ENCODE measurements around the gene TOX2.

TOX2 gene

DNA sequence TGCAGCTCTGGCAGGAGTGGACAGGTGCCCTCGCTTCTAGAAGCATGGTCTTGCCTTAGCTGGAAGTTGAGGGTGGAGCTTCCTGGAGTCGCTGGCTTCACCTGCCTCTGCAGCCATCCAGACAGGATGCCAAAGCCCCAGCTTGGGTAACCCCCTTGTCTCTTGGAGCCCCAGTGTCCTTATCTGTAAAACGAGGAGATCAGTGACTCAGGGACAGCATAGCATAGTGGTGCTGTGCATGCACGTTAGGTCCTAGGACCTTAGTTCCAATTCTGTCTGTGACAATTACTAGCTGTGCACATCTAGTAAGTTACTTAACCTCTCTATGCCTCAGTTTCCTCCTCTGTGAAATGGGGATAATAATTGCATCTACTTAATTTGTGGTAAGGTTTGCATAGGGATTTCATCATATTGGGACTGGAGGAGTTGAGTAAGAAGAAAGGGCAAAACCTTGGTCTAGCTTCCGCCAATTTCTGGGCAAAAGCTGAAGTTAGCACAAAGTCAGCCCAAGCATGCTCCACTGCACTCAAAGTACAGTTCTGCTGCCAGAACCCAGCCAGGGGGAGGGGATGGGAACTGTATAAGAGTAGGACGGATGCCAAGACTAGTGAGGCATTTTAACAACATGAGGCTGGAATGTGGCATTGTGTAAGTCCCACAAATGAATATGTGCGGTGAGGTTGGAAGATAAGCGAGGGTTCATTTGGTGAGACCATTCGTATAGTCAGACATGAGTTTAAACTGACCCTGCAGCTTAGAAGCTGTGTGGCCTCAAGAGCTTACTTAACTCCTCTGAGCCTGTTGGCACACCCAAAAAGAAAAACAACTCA lies 24.5 kb downstream of the TOX2 start:
- no peak for DNase-seq (ENCODE audit: low read depth in 2 of 2)

DNA sequence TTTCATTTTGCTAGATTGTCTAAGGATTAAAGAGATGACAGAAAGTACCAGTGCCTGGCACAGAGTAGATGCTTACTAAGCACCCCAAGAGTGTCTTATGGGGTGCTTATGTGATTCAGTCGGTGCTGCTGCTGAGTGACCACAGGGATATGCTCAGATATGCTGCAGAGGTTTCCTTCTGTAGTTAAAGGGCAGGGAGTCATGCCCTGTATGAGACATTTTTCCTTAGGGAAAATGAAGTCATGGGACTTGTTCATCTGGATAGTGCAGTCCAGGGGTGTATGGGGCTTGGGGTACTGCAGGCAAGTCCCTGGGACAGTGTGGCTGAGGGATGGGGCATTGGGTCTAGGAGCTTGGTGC lies 25.1 kb downstream of the TOX2 start:
- DNase-seq (ENCODE audit: low read depth in 2 of 2) = no peak

DNA sequence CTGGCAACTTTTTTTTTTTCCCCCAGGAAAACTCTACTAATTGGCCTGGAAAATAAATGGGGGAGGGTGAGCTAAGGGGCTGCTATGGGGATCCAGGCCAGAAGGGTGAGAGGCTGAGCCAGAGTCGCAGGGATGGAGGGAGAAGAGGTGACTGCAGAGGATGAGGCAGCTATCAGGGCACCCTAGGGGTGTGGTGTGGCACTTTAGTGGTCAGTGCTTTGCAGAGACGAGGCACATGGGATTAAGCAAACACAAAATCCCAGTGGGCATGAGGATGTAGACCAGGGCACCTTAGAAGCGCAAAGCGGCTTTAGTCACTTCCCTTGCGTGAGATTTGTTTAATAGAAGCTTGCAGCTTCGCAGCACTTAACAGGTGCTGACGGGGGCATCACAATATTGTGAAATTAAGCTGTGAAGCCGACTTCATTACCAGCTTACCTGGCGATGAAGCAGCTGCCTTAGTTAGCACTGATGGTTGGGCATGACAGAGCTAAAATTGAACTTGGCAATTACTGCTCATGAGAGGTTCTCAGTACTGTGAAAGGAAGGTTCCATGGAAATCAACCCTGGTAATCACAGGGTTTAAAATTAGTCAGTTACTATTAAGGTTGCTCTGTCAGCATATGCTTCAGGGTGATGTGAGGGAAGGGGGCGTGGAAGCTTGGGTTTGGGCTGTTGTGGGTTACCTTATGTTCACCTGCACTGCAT lies 26.0 kb downstream of the TOX2 start:
- DNase-seq (ENCODE audit: low read depth in 2 of 2) = no peak

DNA sequence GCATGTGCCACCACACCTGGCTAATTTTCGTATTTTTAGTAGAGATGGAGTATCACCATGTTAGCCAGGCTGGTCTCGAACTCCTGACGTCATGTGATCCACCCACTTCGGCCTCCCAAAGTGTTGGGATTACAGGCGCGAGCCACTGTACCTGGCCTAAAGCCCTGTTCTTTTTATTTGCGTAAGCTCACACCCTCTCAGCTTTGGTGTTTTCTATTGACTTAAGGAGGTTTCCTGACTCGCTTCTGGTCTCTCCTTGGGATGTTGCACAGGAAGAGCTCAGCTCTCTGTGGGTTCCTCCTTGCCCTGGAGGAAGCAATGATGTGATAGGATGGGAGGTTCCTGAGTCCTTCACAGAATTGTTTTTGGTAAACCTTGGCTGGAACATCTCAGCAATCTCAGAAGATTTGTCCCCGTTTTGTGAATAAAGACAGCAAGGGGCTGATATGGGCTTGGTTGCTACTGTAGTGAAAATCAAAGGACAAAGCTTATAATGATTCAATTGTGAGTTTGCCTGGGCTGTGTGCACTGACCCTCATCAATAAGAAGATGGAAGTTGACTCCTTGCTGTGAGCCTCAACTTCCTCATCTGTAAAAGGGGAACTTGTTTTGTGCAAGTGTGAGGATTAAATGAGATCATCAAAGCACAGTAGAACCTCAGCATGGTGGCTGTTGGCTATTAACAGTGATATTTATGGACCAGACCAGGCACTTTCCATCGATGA lies 27.0 kb downstream of the TOX2 start:
- no peak for DNase-seq (ENCODE audit: low read depth in 2 of 2)

DNA sequence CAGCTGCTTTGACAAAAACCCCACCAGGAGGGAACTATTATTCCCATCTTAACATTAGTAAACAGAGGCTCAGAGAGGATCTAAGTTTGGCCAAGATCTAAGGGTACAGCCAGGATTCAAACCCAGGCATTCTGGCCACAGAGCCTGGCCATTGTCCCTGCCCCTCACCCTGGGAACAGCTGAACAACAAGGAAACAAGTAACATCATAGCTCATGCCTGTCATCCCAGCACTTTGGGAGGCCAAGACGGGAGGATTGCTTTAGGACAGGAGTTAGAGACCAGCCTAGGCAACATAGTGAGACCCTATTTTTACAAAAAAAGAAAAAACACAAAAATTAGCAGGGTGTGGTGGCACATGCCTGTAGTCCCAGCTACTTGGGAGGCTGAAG lies 27.5 kb downstream of the TOX2 start:
- DNase-seq (ENCODE audit: low read depth in 2 of 2) = no peak

DNA sequence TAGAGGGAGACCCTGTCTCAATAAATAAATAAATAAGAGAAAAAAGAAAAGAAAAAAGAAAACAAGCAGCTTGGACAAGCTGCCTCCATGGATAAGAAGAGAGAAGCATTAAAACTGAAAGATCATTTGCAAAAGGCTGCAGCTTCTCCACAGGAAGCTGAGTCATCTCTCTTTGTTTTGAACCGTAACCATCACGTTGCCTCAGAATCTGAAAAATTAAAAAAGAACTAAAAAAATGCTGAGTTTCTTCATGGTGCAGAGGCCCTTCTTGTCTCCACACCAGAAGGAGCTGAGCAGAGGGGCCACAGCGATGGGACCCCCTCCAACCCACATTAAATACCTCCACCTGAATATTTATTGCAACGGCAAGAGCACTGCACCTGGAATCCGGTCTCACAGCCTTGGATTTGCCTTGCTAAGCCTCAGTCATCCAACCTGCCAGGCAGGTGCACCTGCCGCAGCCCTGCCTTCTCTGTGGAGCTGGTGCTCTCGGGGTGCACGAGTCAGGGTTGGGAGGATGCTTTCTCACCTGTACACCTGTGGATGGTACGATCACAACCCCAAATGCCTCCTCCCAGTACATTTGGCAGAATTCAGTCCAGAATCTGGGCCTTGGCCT lies 28.1 kb downstream of the TOX2 start:
- DNase-seq (ENCODE audit: low read depth in 2 of 2) = no peak

DNA sequence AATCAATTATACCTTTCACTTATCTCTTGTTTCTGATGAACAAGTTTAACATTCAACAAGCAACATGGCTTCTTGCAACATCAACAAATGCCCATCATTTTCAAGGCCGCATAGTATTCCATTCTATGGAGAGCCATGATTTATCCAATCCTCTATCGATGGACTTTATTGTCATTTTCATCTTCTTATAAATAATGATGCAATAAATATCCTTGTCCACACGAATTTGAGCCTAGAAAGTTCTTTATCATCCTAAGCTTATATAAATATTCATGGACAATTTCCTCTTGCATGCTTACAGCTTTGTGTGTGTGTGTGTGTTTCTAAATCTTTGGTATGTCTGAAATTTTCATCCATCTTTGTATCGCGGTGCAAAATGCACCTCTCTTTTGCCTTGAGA lies 29.1 kb downstream of the TOX2 start:
- no peak for DNase-seq (ENCODE audit: low read depth in 2 of 2)

DNA sequence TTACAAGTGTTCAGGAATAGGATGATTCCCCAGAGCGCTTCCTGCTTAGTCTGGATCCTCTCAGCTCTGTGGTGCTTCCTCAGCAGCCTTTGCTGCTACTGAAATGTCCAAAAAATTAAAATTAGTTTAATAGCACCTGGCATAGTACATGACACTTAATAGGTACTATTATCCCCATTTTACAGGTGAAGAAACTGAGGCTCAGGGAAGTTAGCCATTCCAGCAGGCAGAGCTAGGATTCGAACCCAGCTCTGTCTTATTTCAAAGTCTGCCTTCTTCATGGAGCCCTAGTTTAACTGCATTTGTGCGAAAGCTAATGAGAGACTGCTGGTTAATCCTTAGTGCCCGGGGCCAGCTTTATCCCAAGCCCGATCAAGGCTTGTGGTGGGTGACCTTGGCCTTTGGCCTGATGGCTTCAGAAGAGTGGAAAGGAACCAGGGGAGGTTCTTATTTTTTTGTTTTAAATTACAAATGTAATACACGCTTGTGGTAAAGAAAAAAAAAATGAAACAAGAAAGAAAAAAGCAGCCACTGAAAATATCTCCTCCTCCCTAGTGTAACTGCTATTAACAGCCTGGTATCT lies 30.1 kb downstream of the TOX2 start:
- no peak for DNase-seq (ENCODE audit: low read depth in 2 of 2)

DNA sequence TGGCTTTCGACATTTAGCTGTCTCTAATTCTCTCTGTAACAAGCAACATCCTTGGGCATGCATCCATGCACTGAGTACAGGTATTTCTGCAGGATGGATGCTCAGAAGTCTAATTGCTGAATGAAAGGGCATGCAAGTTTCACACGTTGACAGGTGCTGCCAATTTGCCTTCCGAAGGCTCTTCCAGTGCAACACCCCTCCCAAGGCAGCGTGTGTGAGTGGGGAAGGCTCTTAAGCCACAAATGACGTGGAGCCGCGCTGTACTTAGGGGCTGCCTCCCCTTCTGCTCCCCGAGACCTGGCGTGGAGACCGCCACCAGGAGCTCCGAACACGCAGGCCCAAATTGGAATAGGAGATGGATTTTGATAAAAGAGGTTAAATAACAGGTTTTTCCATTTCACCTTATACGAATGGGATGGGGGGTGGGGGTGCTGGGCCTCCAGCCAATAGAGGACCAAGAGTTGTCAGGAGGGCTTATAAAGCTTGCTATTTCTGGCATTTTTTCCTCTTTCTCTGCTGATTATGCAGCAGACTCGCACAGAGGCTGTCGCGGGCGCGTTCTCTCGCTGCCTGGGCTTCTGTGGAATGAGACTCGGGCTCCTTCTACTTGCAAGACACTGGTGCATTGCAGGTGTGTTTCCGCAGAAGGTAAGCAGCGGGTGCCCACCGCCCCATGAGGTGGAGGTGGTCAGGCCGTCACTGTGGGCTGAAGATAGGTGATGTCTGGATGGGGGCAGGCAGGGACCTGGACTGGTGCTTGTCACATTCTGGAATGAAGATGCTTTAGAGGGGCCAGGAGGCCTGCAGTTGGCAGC lies 30.9 kb downstream of the TOX2 start:
- DNase-seq (ENCODE audit: low read depth in 2 of 2) = no peak

DNA sequence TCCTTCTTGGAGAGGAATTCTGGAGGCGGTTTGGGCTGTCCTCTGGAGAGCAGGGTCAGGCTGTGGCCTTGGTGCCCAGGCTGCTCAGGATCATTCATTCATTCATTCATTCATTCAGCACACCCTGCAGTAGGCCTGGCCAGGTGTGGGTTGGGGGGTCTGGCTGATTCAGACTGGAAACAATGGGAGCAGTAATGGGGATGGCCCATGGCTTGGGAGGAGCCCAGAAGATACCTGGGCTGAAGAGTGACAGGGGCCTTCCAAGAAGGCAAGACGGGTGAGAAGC lies 31.5 kb downstream of the TOX2 start:
- no peak for DNase-seq (ENCODE audit: low read depth in 2 of 2)

DNA sequence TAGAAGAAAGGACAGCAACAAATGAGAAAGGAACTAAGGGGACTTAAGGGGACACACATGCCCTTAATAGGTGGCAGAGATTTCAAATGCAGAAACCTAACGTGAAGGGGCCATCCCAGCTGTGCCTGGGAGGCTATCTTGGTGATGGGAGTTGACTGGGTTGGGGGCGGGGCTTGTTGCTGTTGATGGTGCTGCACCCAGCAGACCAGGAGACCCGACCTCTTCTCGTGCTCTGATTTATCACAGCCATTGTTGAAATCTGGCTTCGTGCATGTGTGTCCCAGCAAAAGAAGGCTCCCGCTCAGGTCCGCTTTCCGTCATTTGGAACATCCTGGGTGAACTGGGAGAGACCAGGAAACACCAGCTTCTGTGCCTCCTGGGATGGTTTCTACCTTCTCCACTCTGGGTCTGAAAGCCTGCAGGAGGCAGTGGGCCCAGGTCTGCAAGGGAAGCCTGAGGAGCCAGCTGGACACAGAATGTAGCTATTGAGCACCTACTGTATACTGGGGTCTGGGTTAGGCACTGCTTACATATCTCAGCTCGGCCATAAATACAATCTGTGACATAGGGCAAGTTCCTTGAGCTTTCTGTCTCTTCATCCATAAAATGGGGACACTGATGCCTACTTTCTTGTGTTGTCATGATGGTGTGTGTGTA lies 32.1 kb downstream of the TOX2 start:
- no peak for DNase-seq (ENCODE audit: low read depth in 2 of 2)

DNA sequence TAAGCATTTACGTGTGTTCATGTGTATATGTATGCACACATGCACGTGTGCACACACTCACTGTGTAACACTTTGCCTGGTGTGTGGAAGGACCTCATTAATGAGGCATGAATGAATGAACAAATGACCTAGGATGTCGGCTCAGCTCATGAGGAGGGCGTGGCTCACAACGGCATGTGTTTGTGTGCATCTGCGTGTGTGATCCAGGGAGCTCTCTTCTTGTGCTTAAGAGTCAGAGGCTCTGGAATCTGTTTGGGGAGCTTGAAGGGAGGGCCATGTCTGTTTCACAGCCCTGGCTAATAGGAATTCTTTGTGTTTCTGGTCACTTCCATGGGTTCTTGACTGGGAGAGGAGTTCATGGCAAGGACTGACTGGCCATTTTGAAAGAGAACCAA lies 32.7 kb downstream of the TOX2 start:
- DNase-seq (ENCODE audit: low read depth in 2 of 2) = no peak

DNA sequence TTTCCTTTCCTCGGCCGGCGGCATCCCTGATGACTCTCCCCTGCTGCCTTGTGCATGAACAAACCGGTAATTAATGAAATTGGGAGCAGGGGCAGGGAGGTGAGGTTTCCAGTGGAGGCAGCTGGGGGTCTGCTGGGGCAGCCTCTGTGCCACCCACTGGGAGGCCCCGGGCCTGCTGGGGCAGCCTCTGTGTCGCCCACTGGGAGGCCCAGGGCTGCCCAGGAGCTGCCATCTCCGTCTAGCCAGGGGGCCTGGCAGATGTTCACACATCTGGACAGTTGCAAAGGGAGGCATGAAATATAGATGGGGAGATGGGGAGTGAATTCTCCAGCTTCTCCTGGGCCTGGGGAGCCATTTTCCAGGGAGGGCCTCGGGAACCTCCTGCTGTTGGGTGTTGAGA lies 33.8 kb downstream of the TOX2 start:
- no peak for DNase-seq (ENCODE audit: low read depth in 2 of 2)

DNA sequence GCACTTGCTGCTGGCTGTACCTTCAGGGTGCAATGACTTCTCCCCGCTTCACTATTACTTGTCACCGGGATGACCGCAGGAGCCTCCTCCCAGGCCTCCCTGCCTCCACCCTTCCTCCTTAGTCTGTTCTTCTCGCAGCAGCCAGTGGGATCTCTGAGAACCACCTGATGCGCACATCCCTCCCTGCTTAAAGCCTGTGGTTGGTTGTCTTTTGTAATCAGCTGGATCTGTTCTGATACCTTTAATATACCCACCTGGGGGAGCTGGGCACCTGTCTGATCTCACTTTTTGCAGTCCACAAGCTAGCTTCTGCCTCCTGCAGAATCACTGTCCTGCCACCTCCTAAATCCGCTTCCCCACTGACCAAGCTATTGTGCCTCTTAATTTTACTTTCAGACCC lies 34.6 kb downstream of the TOX2 start:
- DNase-seq (ENCODE audit: low read depth in 2 of 2) = no peak

DNA sequence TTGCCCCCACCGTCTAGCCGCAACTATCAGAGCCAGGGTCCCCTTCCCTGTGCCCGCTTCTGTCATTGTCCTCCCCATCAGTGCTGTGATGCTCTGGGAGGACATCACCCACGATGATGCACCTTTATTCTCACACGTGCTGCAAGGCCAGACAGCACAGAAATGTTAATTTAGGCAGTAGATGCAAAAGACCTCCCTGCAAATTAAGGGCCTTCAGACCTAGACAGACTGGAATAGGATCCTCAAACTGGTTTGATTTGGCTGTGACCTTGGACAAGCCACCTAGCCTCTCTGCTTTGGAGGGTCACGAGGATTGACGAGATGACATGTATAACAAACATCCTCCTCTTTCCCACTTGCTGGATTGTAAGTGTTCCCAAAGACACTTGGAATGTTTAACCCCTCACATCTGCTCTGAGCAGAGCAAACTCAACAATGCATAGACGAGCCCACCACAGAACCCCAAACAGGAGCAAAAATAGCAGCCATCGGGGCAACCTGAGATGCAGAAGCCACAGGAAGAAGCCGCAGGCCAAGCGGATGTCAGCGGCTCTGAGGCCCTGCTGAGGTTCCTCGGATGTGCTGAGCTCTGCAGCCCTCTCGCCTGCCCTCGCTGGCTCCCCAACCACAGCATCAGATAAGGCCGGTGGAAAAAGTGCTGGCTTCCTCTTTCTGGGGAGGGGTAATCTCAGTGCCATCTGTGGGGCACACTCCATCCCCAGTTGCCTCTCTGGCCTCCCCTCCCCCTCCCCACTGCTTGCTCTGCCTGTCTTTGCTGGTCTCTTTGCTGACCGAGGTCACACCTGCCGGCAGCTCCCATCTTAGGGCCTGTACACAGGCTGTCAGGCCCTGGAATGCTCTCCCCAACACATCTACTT lies 35.3 kb downstream of the TOX2 start:
- peak; percentile 45 to 53 for DNase-seq (ENCODE audit: low read depth in 2 of 2)

DNA sequence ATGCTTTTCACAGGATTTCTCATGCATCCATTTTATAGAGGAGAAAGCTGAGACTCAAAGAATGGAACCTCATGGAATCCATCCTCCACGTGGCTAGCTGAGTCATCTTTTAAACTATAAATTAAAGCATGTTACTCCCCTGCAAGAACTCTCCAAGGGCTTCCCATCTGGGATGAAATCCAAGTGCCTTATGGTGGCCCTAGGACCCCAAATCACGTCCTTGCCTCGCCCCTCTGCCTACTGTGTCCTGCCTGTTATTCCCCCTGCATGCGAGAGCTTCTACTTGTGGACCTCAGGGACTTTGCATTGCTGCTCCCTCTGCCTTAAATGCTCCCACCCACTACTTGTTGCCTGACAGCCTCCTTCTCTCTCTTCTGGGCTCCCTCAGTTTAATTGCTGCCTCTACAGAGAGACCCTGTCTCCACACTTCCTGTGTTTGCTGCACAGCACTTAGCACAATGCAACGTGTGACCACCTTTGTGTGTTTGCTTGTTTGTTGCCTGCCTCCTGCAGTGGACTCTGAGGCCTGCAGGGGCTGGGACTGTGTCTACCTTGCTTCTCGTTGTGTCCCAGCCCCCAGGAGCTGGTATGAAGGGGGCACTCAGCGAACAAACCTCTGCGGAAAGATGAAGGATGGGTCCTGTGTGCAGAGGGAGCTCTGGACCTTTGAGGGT lies 39.4 kb downstream of the TOX2 start:
- DNase-seq (ENCODE audit: low read depth in 2 of 2) = no peak

DNA sequence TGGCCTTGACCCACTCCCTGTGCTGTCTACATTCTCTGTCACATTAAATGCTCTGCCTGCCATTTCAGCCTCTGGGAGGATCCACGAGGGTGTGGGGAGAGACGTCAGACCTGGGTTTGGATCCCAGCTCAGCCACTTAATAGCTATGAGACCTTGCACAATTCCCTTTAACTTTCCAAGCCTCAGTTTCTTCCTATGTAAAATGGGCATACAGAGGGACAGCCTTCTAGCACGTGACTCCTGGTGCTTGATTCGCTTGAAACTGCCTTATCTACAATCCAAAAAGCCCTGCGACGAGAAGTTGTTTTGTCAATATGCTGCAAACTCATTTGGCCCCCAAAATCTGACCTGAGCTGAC lies 40.0 kb downstream of the TOX2 start:
- no peak for DNase-seq (ENCODE audit: low read depth in 2 of 2)

DNA sequence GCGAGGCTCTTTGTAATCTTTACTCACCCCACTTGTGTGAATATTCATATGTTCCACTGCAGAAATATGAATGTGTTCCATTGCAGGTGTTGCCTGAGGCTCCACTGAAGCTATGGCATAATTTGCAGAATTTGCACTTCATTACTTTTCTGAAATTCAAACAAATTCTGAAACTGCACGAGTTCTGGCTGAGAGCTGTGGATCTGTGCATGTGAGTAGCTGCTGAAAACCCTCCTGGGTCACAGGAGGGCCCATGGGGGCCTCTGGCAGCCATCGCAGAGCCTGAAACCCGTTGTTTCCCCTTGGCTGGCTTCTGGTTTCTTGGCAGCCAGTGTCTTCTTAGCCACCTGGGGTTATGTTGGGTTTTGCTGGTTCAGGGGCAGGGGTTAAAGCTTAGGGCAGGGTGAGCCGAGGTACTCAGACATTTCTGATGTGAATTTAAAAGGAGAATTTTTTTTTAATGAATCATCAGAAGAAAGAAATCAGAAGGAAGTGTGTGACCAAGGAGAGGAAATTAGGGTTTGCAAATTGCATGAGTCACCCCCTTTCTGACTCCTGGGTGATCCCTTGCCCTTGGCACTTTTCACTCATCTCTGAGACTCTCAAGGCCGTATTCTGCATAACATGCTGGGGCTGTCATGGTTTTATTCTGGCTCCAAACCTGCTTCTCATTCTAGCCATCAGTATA lies 40.6 kb downstream of the TOX2 start:
- DNase-seq (ENCODE audit: low read depth in 2 of 2) = peak; percentile 30 to 50

DNA sequence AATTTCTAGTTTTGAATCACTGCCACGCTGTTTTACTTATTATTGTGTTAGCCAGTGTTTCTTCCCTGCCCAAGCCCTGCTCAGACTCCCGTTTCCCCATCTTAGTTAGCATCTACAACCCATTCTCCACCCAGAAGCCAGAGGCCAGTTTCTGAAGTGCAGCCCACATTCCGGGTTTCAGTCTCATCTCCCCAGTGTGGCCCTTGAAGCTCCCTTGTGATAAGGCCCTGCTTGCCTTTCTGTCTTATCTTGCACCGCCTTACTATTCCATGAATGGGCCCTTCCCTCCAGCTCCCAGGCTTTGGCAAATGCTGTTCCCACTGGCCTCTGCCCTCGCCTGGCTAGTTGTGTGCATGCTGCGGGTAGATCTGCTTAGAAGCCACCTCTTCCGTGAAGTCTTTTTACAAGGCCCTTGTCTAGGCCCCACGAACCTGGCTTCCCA lies 41.1 kb downstream of the TOX2 start:
- DNase-seq (ENCODE audit: low read depth in 2 of 2) = no peak
